Mesothelial cell of epicardium (in vitro differentiated cells): ENCODE data around the gene CMIP. TPM values are rescaled to one million over a fixed set of nuclear protein-coding genes. Genes with fewer than 3 reads are reported as not detected.
A peak's percentile ranks its signal among the peaks of the same experiment; 100 is the strongest.

ENCODE experiments used
- DNase-seq, 2 experiments: peaks; one replicate each; pipeline ENCODE4 v3.0.0; 2021; ENCODE audit warnings: low spot score in 2 of 2; ENCODE audit not compliant: unreplicated experiment in 2 of 2
- H3K27ac Mint-ChIP-seq: 2 replicates; pipeline ENCODE4 v1.8.0; 2021; ENCODE audit warnings: mixed read lengths
- H3K27me3 Mint-ChIP-seq: 2 replicates; pipeline ENCODE4 v1.8.0; 2021; ENCODE audit warnings: low read depth, mixed read lengths
- H3K36me3 Mint-ChIP-seq: 2 replicates; pipeline ENCODE4 v1.8.0; 2021; ENCODE audit warnings: mixed read lengths
- H3K4me1 Mint-ChIP-seq: 2 replicates; pipeline ENCODE4 v1.8.0; 2021; ENCODE audit warnings: mixed read lengths
- H3K4me3 Mint-ChIP-seq: 2 replicates; pipeline ENCODE4 v1.8.0; 2021; ENCODE audit warnings: mild to moderate bottlenecking, moderate library complexity, mixed read lengths
- H3K9me3 Mint-ChIP-seq: 2 replicates; pipeline ENCODE4 v1.8.0; 2021; ENCODE audit warnings: mixed read lengths
- CTCF ChIP-seq: fragments of 200-600 bp; sonication (generic); IDR thresholded peaks from one replicate; pipeline ENCODE4 v1.5.0; 2021; ENCODE audit warnings: antibody characterized with exemption; ENCODE audit not compliant: unreplicated experiment
- total RNA-seq: library from RNA; stranded (reverse); gene quantifications from 3 replicates; pipeline ENCODE4 v1.2.1, GENCODE V29; 2021

CMIP gene
- total RNA-seq, 1 donor from 2014 or later: 71.0 TPM

- no peak for DNase-seq
- Mint-ChIP-seq H3K9me3 (no peaks in the 10 kb centered on the region), H3K27ac (peak overlapping the region; percentile 98), H3K36me3 (no peaks in the 10 kb centered on the region), H3K4me1 (peaks cover 42% of the 10 kb centered on the region), H3K4me3 (no peak overlapping the region), H3K27me3 (no peaks in the 10 kb centered on the region)
- no peak for TF ChIP-seq CTCF
Observed at GRCh38 chr16:81599034-81599744, 154.6 kb downstream of the CMIP start.

GRCh38 chr16:81600275-81600674, 155.7 kb downstream of the CMIP start:
- Mint-ChIP-seq H3K36me3 (no peaks in the 10 kb centered on the region), H3K27me3 (no peaks in the 10 kb centered on the region), H3K4me3 (no peak overlapping the region), H3K9me3 (no peaks in the 10 kb centered on the region), H3K27ac (peak overlapping the region; percentile 98), H3K4me1 (peaks cover 42% of the 10 kb centered on the region)
- no peak for DNase-seq
- TF ChIP-seq CTCF: no peak

GRCh38 chr16:81601008-81601428, 156.4 kb downstream of the CMIP start:
- Mint-ChIP-seq H3K4me3 (no peak overlapping the region), H3K36me3 (no peaks in the 10 kb centered on the region), H3K9me3 (no peaks in the 10 kb centered on the region), H3K27me3 (no peaks in the 10 kb centered on the region), H3K4me1 (peaks cover 42% of the 10 kb centered on the region), H3K27ac (peak overlapping the region; percentile 98)
- no peak for DNase-seq
- TF ChIP-seq CTCF: no peak

GRCh38 chr16:81601601-81602255, 157.1 kb downstream of the CMIP start:
- no peak overlapping the region for H3K4me3 Mint-ChIP-seq
- H3K27me3 Mint-ChIP-seq: no peaks in the 10 kb centered on the region
- H3K4me1 Mint-ChIP-seq: peaks cover 42% of the 10 kb centered on the region
- no peak for DNase-seq
- no peak for TF ChIP-seq CTCF
- H3K27ac Mint-ChIP-seq: peak overlapping the region; percentile 98
- no peaks in the 10 kb centered on the region for H3K9me3 Mint-ChIP-seq
- peaks cover 3% of the 10 kb centered on the region for H3K36me3 Mint-ChIP-seq

- Mint-ChIP-seq H3K27me3 (no peaks in the 10 kb centered on the region), H3K4me1 (peaks cover 42% of the 10 kb centered on the region), H3K27ac (peak overlapping the region; percentile 98), H3K9me3 (no peaks in the 10 kb centered on the region), H3K4me3 (no peak overlapping the region), H3K36me3 (peaks cover 4% of the 10 kb centered on the region)
- TF ChIP-seq CTCF: no peak
- DNase-seq: no peak
Observed at GRCh38 chr16:81602256-81602776, 157.7 kb downstream of the CMIP start.
